GM10266 (cell line): Measurements from ENCODE around the gene CMTR1.

Experiments
- DNase-seq: peaks from one replicate; pipeline ENCODE4 v3.0.0; 2012; ENCODE audit errors: extremely low spot score
- TF ChIP-seq, protein P1 (sequence below): IDR thresholded peaks from 2 replicates; pipeline ENCODE4 v1.5.1; 2012; ENCODE audit warnings: mild to moderate bottlenecking, low read depth; ENCODE audit not compliant: control insufficient read depth, insufficient read depth; ENCODE audit errors: missing control alignments

Gene CMTR1

DNA sequence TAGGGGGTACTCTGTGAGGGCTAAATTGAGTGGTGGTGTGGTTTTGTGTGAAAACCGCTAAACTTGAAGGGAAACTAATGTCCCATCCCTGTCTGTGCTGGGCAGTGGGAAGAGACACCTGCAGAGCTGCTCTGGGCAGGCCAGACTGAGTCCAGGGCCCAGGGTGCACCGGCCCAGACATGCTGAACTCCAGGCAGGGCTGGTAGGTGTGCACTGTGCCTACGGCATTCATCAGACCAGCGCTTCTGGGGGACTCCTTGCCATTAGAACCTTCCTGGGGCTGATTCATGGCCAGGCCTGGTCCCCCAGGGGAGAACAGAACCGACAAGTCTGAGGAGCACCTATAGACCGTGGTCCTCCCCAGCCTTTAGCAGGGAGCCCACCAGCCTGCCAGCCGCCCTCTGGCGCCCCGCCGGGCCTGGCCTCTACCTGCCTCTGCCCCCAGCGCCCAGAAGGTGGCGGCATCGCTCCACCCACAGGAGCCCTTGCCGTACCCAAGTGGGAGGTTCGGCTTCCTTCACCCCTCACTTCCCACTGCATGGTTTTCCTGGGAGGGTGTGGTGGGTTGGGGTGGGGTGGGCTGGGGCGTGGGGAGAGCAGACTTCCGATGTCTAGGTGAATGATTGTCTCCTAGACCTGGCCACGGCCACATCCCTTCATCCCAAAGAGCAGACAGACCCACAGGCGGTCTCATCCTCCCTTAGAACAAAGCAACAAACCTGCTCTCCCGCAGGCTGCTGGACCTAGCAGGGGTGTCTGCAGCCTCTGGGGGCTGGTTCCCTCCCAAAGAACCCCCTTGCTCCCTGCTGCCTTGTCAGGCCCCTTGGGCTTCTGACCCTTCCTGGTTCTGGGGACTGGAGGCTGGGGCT lies 51.1 kb downstream of the CMTR1 start:
- DNase-seq, result peak; percentile 72

DNA sequence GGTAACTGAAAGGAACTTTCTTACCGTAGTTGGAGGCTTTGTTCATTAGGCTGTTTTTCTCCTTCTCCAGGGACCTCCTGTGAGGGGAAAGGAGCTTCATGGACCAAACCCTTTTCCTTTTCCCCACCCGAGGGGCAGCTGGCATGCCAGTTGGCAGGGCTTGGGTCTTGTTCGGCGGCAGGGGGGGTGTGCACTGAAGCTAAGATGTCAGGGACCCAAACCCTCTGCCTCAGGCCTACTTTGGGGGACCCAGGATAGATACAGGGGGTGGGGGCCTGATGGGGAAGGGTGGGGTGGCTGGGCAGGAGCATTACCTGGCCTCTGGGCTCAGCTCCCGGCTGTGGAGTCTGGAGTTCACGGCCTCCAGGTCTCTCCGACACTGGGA lies 51.8 kb downstream of the CMTR1 start:
- DNase-seq, result no peak
- TF ChIP-seq, protein P1, sequence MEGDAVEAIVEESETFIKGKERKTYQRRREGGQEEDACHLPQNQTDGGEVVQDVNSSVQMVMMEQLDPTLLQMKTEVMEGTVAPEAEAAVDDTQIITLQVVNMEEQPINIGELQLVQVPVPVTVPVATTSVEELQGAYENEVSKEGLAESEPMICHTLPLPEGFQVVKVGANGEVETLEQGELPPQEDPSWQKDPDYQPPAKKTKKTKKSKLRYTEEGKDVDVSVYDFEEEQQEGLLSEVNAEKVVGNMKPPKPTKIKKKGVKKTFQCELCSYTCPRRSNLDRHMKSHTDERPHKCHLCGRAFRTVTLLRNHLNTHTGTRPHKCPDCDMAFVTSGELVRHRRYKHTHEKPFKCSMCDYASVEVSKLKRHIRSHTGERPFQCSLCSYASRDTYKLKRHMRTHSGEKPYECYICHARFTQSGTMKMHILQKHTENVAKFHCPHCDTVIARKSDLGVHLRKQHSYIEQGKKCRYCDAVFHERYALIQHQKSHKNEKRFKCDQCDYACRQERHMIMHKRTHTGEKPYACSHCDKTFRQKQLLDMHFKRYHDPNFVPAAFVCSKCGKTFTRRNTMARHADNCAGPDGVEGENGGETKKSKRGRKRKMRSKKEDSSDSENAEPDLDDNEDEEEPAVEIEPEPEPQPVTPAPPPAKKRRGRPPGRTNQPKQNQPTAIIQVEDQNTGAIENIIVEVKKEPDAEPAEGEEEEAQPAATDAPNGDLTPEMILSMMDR, result no peak

More for the DNA sequence above, 51.1 kb downstream of the CMTR1 start:
- TF ChIP-seq, protein P1, result peak; percentile 90

DNA sequence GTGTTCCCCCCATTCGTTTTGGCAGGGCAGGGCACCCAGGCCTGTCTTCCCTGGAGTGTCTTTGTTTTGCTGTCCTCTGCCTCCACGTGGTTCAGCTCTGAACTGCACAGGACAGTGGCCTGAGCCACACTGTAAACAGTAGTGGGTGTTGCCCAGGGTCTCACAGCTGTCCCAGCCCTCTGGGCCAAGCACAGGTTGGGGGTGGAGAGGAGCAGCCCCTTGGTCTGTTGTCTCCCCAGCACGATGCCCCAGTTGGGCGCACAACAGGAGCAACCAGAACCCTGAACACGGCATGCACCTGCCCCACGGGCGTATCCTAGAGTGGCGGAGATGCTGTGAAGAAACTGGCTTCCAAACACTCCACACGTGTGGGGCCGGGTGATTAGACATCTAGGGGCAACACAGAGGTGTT lies 52.3 kb downstream of the CMTR1 start:
- no peak for DNase-seq
- TF ChIP-seq, protein P1, result no peak

DNA sequence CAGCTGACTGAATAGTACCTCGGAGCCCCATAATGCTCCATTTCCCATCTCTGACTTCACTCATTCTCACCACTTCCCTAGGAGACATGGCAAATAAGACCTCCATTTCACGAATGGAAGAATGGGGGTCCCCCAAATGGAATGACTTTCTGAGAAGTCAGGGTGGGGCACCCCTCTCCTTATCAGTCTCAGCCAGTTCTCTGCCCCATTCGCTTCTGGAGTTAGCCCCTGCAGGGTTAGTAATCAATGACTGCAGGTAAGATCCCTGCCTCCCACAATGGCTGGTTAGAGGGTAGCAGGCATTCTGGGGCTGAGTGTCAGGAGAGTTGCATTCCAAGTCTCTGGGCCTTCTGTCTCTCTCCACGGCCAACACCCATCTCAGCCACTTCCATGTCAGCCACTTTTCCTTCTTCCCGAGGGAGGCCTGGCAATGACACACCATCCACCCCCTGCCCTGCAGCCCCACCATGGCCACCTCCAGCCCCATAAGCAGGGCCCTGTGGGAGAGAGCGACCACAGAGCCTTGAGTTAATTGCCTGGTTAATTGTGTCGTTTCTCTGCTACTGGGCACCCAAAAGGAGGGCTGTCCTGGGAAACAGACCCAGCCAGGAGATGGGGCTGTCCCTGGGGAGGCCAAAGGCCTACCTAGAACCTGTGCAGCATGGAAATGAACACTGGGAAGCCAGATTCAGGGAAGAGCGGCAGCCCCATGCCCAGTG lies 53.3 kb downstream of the CMTR1 start:
- no peak for DNase-seq
- TF ChIP-seq, protein P1, result no peak

DNA sequence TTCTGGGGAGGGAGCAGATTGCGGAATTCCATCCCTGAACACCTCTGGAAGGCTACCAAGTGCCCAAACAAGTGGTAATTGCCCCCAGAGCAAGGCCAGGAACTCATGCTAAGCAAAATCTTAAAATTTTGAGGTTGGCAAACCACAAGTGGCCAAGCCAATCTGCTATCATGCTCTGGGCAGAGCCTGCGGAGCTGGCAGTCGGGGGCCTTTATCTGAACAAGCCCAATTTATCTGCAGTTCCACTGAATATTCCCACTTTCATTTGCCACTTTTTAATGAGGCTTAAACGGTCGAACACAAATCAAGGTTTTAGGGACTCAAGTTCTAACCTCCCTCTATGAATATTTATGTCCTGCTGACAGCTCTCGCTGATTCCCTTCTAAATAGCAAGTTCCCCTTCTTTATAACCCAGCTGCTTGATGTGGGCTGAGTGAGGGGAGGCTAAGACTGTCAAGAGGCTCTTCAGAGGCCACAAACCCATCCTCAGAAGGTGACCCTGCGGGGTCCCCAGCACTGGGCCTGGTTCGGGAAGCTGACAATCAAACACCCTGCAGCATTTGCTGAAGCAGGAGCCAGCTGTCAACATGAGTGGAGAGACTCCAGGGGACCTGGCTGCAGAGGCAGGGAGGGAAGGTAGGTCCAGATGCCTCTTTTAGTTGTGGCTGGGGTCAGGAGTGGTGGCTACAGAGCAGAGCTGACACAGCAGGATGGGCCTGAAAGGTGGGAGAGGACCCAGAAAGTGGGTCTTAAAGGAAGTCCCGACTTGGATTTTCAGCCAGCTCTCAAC lies 54.8 kb downstream of the CMTR1 start:
- DNase-seq, result no peak
- TF ChIP-seq, protein P1, result no peak

DNA sequence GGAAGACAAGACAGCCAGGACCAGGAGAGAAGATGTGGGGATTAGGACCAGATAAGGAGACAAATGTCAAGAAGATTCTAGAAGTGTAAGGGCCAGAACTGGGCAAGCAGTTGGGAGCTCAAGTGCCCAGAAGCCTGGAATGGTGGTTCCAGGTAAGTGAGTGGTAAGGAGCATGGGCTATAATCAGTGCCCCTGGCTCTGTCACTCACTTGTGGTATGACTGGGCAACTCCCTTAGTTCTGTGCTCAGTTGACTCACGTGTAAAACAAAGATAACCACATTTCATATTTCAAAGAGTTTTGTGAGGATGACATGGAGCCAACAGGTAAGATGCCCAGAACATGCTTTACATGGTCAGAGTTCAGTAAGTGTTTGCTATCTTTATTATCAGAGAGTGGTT lies 55.5 kb downstream of the CMTR1 start:
- no peak for DNase-seq
- TF ChIP-seq, protein P1, result no peak
